Measurements from ENCODE around the gene SNRNP200.
A peak's percentile ranks its signal among the peaks of the same experiment; 100 is the strongest.

Gene SNRNP200

DNA sequence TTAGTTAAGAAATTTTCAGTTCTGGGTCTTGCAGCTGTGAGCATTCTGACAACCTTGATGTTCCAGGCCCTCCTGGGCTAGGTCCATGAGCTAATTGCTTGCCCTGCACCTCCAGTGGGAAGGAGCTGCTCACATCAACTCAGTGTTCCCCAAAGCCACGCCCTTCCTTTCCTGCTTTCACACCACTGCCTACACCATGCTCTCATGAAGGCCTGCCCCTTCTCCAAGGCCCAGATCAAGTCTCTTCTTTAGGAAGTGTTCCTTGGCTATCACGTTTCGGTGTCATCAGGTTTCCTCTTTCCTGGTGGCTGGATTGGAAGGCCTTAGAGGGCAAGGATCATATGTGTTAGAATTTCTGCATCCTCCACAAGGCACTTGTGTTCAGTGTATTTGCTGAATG, 58.3 kb downstream of the SNRNP200 start:
- DNase-seq, result no peak

DNA sequence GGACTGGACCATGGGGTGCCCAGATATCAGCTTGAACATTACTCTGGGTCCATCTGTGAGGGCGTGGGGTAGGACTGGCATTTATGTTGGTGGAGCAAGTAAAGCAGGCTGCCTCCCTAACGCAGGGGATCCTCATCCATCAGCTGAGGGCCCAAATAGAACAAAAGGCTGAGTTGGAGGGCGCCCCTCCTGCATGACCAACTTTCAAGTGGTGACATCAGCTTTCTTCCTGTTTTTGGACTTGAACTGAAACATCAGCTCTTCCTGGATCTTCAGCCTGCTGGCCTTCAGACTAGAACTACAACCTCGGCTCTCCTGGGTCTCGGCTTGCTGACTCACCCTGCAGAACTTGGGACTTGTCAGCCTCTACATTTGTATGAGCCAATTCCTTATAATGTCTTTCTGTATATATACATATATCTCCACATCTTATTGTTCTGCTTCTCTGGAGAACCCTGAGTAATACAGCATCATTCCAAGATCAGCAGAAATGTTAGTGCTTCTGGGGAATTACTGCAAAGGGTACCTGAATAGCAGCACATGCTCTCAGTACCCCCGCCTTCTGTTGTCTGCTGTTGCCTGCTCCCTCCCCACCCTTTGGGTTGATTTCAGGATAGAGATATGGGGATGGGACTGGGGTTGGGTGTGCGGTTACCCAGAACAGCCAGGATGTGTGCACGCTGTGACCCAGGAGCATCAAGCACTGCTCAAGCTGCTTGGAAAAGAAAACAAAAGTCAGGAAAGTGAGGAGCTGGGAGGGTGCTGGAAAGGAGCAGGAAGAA, 59.5 kb downstream of the SNRNP200 start:
- no peak for DNase-seq

DNA sequence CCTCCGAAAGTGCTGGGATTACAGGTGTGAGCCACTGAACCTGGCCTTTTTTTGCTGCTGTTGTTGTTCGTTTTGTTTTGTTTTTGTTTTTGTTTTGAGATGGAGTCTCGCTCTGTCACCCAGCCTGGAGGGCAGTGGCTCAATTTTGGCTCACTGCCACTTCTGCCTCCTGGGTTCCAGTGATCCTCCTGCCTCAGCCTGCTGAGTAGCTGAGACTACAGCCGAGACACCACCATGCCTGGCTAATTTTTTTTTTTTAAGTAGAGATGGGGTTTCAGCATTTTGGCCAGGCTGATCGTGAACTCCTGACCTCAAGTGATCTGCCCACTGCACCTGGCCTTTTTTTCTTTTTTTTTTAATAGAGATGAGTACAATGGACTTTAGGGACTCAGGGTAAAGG, 61.5 kb downstream of the SNRNP200 start:
- DNase-seq, result no peak

DNA sequence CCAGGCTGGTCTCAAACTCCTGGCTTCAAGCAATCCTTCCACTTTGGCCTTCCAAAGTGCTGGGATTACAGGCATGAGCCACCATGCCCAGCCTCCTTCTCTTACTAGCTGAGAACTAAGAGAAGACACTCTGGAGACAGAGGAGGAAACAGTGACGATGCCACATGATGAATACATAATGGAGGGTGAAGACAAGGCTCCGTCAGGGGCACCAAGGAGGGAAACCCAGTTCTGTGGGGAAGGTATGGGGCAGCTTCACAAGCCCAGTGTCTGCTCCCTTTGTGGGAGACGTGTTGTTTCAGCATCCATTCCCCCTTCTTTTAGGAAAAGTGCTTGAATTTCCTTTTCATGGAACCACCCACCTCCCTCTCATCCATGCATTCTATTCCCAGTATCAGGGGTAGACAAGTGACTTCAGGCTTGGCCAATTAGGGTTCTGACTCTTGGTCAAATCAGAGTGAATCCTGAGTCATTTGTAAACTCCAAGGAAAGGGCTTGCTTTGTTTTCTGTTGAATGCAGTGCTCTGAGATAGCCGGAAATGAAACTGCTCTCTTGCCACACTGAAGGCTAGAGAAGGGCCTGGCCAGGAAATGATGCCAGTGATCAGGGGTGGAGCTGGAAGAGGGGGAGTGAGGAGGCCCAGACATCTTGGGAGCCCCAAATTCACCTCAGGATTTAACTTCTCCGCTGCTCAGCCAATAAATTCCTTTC, 63.3 kb downstream of the SNRNP200 start:
- DNase-seq, result peak; percentile 57

DNA sequence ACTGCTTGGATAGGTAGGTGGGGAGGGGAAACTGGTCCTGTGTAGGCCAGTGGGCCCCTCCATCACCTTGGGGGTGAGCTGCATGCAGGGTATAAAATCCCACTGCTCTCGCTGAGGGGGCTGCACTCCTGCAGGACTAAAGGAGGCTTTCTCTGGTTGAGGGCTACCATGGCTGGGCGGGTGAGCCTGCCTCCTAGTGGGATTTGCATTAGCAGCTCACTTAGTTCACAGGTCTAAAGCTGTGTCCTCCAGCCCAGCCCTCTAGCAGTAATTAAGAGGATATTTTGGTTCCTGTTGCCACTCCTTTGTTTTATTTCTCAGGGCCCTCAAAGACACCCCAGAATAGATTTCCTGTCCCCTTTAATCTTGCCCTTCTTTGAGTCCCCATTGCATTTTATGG, 64.1 kb downstream of the SNRNP200 start:
- no peak for DNase-seq

DNA sequence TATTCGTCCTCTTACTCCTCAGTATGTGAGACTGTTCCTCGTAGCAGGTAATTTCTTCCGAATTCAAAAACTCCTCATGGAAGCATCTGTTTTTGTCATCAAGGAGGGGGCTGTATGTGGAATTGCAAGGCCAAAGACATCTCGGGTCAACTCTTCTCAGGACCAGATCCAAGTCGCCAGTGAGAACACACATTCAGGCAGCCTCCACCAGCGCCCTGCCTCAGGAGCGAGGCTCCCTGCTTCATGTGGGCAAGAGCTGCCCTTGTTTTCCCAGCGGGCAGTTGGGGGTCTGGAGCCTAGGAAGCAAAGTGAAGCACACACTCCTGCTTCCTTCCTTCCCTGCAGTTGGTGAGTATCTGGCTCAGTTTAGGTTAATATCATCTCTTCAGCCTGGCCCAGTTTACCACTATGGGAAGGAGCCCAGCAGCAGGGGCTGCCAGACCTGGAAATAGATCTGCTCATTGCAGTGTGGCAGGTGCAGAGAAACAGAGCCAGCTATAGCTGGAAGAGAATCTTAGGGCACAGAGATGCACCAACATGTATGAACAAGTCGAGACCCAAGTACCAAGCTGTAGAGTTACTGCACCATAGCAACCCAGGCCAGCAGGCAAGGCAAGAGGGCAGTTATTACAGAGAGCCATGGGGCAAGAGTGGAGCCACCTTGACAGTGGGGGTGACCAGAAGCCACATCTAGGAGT, 64.9 kb downstream of the SNRNP200 start:
- no peak for DNase-seq

DNA sequence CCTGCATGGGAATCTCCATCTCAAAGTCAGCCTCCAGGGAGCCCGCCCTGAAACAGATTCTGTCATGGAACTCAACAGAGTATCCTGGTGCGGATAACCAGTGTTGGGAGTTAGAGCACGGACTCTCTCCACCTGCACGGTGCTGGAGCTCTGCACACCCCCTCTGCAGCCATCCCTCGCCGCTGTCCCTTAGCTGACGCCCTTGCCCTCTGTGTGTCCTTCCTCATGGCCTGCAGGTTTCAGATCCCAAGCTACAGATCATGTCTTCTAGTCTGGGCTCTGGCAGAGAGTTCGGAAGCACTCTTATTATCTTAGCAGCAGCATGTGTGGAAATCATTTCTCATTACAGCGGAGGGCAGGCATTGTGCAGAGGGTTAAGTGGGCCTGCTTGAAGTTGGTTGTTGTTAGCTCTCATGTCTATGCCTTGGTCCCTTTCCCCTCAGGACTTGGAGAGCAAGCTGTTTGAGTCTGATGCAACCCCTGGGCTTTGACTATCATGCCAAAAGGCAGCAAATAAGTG, 65.5 kb downstream of the SNRNP200 start:
- DNase-seq, result no peak

DNA sequence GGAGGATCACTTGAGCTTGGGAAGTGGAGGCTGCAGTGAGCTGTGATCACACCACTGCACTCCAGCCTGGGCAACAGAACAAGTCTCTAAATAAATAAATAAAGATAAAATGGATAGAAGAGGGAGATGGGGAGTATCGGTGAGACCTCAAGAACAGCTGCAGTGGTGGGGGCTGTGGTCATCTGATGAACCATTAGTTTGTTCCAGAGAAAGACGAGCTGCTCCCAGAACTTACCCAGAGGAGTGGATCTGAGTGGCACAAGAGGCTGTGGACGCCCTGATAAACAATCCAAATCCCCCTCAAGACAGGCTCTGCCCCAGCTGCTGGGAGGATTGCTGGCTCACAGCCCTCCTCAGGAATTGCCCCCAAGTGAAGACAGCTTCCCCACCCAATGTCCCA, 66.3 kb downstream of the SNRNP200 start:
- DNase-seq, result no peak

DNA sequence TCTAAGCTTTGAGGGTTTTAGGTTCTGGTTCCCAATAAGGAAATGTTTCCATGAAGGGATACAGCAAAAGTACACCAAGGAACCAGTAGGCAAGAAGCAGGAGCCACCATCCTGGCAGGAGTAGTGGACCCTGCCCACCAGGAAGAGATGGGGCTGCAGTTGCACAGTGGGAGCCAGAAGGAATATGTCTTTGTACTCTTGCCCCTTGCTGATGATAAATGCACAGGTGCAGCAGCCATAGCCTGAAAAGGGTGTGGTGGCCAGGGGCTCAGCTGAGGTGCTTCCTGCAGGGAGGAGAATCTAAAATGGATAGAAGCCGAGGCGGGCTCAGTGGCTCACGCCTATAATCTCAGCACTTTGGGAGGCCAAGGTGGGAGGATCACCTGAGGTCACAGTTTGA, 67.1 kb downstream of the SNRNP200 start:
- no peak for DNase-seq

DNA sequence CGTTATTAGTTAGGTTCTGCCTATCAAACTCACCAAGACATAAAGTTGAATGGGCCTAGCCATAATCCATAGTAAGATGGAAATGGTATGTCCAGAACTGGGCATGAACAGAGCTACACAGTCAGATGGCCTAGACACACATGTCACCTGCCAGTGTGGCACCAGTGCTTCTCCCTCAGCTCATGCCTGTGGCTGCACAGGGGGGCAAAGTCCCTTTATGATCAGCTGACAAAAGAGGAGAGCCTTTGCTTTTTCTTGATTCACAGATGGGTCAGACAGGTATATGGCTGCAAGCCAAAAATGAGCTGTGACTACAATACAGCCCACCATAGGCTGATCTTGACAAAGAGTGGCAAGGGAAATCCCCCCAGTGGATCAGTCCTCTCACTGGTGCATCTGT, 68.5 kb downstream of the SNRNP200 start:
- DNase-seq, result no peak

DNA sequence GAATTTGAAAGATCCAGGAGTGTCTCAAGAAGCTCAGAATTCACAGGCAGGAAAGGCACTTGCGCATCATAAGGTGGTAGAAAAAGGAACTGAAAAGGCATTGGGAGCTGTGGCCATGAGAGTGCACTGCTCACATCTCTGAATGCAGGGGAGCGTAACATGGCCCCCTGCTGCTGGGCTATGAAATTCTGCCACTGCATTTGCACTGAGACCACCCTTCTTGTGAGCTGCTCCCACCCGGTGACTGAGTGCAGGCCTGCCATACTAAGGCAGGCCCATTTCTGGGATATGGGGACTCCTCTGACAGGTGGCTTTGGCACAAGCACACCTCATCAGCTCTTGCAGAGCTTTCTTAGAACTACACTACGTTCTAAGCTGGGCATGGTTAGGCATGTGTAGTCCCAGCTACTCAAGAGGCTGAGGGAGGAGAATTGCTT, 71.4 kb downstream of the SNRNP200 start:
- no peak for DNase-seq

DNA sequence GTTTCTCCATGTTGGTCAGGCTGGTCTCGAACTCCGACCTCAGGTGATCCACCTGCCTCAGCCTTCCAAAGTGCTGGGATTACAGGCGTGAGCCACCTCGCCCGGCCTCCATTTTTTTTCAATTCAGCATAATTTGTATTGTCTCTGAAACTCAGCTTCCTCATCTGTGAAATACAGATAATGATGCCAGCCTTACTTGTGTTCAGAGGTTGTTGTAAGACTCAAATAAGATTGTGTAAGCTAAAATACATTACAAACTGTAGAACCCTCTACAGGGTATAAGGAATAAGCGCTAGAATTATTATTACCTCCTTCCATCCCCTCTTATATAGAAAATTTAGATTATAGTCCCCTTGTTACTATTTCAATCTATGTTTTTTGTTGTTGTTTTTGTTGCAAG, 71.9 kb downstream of the SNRNP200 start:
- DNase-seq, result no peak

DNA sequence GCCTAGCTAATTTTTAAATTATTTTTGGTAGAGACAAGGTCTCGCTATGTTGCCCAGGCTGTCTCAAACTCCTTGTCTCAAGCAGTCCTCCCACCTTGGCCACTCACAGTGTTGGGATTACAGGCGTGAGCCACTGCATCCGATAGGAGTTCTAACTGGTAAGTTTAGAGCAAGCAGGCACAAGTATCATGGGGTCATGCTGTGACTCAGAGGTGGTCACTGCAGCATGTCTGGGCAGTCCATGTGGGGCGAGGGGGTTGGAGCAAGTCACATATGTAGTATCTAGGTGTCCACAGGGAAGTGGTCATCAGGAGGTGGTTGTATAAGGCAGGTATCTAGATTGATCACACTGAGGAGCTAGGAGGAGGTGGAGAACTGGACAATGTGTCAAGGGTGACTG, 74.0 kb downstream of the SNRNP200 start:
- DNase-seq, result no peak

DNA sequence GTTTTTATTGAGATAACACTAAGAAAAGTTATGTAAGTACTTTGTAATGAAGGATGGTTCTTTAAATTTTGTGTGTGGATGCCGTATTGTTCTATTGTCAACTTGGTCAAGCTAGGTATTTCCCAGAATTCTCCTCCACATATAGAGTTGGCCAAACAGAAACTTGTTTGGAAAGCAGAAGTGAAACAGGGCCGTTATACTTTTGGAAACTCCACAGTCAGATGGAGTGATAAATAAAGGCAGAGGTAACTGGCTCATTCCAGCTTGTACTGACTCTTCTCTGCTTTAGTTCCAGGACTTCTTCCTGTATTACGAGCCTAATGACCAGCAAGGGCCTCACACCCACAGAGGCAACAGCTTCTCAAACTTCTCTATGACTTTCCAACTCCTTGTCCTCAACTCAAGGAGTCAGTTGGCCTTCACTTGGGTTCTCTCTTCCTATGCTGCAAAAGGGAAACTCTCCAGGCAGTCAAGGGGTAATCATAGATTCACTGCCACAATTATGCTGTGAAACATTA, 80.3 kb downstream of the SNRNP200 start:
- no peak for DNase-seq

Data from midbrain (tissue), 1 donor.